Measurements from ENCODE around the gene RCSD1.
A peak's percentile ranks its signal among the peaks of the same experiment; 100 is the strongest.
"Not testable (repeated sequence)": the region's sequence is repeated elsewhere in the genome, so short reads cannot be mapped to it uniquely, and the experiment has no call there.

RCSD1 gene

GRCh38 chr1:167629681-167630567 lies at the start of gene RCSD1:
TSS of gene RCSD1 (plus strand) at chr1:167630232. CDS start at chr1:167630424, 192 bp downstream.
- no peak for DNase-seq (ENCODE audit: low spot score)

GRCh38 chr1:167582064-167582463 lies 48.0 kb upstream of the RCSD1 start:
- no peak for DNase-seq (ENCODE audit: low spot score)

- DNase-seq (ENCODE audit: low spot score), result no peak
These were observed 47.3 kb upstream of the RCSD1 start for GRCh38 chr1:167582722-167583121.

- no peak for DNase-seq (ENCODE audit: low spot score)
These were observed 45.5 kb upstream of the RCSD1 start for GRCh38 chr1:167584581-167584980.

- DNase-seq (ENCODE audit: low spot score), result no peak
These were observed 42.7 kb upstream of the RCSD1 start for GRCh38 chr1:167587342-167587741.

GRCh38 chr1:167587872-167588271 lies 42.2 kb upstream of the RCSD1 start:
- no peak for DNase-seq (ENCODE audit: low spot score)

- no peak for DNase-seq (ENCODE audit: low spot score)
These were observed 41.7 kb upstream of the RCSD1 start for GRCh38 chr1:167588361-167588760.

GRCh38 chr1:167592475-167592874 lies 37.6 kb upstream of the RCSD1 start:
- no peak for DNase-seq (ENCODE audit: low spot score)

GRCh38 chr1:167593860-167594259 lies 36.2 kb upstream of the RCSD1 start:
- no peak for DNase-seq (ENCODE audit: low spot score)

GRCh38 chr1:167594822-167595221 lies 35.2 kb upstream of the RCSD1 start:
- DNase-seq (ENCODE audit: low spot score), result no peak

GRCh38 chr1:167599957-167600581 lies 30.0 kb upstream of the RCSD1 start:
- peak; percentile 79 for DNase-seq (ENCODE audit: low spot score)

- no peak for DNase-seq (ENCODE audit: low spot score)
These were observed 28.3 kb upstream of the RCSD1 start for GRCh38 chr1:167601442-167602383.

- no peak for DNase-seq (ENCODE audit: low spot score)
These were observed 27.2 kb upstream of the RCSD1 start for GRCh38 chr1:167602840-167603239.

- DNase-seq (ENCODE audit: low spot score), result no peak
These were observed 24.5 kb upstream of the RCSD1 start for GRCh38 chr1:167605576-167605975.

- no peak for DNase-seq (ENCODE audit: low spot score)
These were observed 18.0 kb upstream of the RCSD1 start for GRCh38 chr1:167611983-167612382.

- DNase-seq (ENCODE audit: low spot score), result no peak
These were observed 17.2 kb upstream of the RCSD1 start for GRCh38 chr1:167612587-167613385.

GRCh38 chr1:167613984-167614383 lies 16.0 kb upstream of the RCSD1 start:
- DNase-seq (ENCODE audit: low spot score), result not testable (repeated sequence)

- no peak for DNase-seq (ENCODE audit: low spot score)
These were observed 15.2 kb upstream of the RCSD1 start for GRCh38 chr1:167614851-167615250.

GRCh38 chr1:167616521-167616920 lies 13.5 kb upstream of the RCSD1 start:
- no peak for DNase-seq (ENCODE audit: low spot score)

- peak; percentile 86 for DNase-seq (ENCODE audit: low spot score)
These were observed 12.6 kb upstream of the RCSD1 start for GRCh38 chr1:167617153-167618147.

Data from kidney tubule cell (primary cell).